H1 (cell line): ENCODE results near the gene GAMT. TPM values are rescaled to one million over a fixed set of nuclear protein-coding genes. Genes with fewer than 3 reads are reported as not detected.

ENCODE experiments used
- BACH1 ChIP-seq: IDR thresholded peaks from 2 replicates; pipeline ENCODE4 v1.6.1; 2012; ENCODE audit warnings: low read length, improper control_type of control experiment
- JUN ChIP-seq: IDR thresholded peaks from 2 replicates; pipeline ENCODE4 v1.6.1; 2011; ENCODE audit warnings: low read depth, mild to moderate bottlenecking, improper control_type of control experiment, low read length
- SP2 ChIP-seq: IDR thresholded peaks from 2 replicates; pipeline ENCODE4 v1.6.1; 2012; ENCODE audit warnings: mild to moderate bottlenecking, low read length, inconsistent platforms
- TEAD4 ChIP-seq: IDR thresholded peaks from 2 replicates; pipeline ENCODE4 v1.6.1; 2012; ENCODE audit warnings: low read depth, low read length, inconsistent platforms, mixed read lengths
- polyA plus RNA-seq, 7 experiments: library from polyadenylated mRNA; depleted of rRNA in 3 of 7; stranded (reverse) in 5 of 7; unstranded in 2 of 7; fragments of >200 nt in 5 of 7; fragments of 200-250 nt in 2 of 7; gene quantifications; 1 replicate in 5 of 7; 2 replicates in 1 of 7; 4 replicates in 1 of 7; pipeline versions ENCODE4 v1.2.1 to v1.2.3, GENCODE V29; 2011 to 2013; ENCODE audit warnings: missing spikeins in 2 of 7, mixed read lengths in 2 of 7
- total RNA-seq: library from RNA; stranded (reverse); fragmentation: NEBNext Ultra II Directional; extraction: Animal tissue kit (Norgen Biotek cat#: 25700); gene quantifications from 2 replicates; pipeline ENCODE4 v1.2.1, GENCODE V29; 2021

The GAMT gene
- total and polyA plus RNA-seq, 2 of the 8 experiments (the other 6 are each of a cell fraction or from before 2014, with no cell fraction given) = 17.2 to 35.6 TPM

DNA sequence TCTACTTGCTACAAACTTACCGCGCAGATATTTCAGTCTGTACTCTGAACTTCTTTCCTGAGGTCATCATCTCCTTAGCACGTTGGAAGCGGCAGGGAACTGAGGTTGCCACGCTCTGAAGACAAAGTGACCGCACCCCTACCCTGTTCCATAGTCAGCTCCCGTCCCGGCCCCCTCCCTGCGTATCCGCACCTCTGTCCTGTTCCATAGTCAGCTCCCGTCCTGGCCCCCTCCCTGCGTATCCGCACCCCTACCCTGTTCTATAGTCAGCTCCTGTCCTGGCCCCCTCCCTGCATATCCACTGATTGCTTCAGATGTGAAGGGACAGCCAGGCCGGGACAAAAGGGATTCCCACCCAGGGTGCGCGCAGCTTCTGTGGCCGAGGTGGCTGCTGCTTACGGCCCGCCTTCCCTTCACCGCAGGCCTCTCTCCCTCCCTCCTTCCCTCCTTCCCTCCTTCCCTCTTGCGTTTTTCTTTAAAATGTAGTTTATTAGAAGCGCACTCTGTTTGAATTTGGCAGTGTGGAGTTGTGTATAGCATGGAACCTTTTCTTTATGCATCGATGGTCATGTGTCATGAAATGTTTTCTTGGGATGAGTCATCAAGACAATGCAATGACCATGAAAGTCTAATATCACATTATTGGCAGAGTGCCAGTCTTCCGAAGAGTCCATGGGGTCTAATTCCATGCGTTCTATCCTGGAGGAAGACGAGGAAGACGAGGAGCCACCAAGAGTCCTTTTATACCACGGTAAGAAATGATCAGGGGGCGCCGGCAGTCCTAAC is 39.5 kb downstream of the GAMT start (continued):
- TF ChIP-seq BACH1 = no peak
- no peak for TF ChIP-seq TEAD4
- TF ChIP-seq JUN = no peak
- TF ChIP-seq SP2 = no peak
